ENCODE data around the gene DDAH1. TPM values are rescaled to one million over a fixed set of nuclear protein-coding genes. Genes with fewer than 3 reads are reported as not detected.

The DDAH1 gene
- total and polyA plus RNA-seq, 11 donors: 5.7 to 33.9 (median 16.1) TPM

GRCh38 chr1:85295006-85295431, 169.9 kb downstream of the DDAH1 start:
- TF ChIP-seq CTCF (IDR thresholded peaks at IDR 0.05) (no peak), POLR2A (IDR thresholded peaks at IDR 0.05) (no peak)
- DNase-seq (no peak), ATAC-seq (no peak)
- Histone ChIP-seq H3K27ac (no peak overlapping the region), H3K36me3 (no peaks in the 10 kb centered on the region), H3K4me3 (no peak overlapping the region), H3K27me3 (no peaks in the 10 kb centered on the region), H3K4me1 (peaks cover 0 to 28% (median 11%) of the 10 kb centered on the region in 12 donors), H3K9me3 (no peaks in the 10 kb centered on the region)
- WGBS, 4 donors: 41 to 54% (median 43%) methylated on average over 3 of the region's 3 CpGs
- intact Hi-C loops (cut with DNase I): loop anchor here in 1 of 10 donors (5.0 kb wide), 1 partner anchor 282 kb away; no protein-coding TSS in a partner anchor

- ATAC-seq (no peak), DNase-seq (no peak)
- Histone ChIP-seq H3K9me3 (no peaks in the 10 kb centered on the region), H3K27me3 (no peaks in the 10 kb centered on the region), H3K27ac (no peak overlapping the region), H3K4me1 (peaks cover 0 to 9% (median 0%) of the 10 kb centered on the region in 12 donors), H3K36me3 (no peaks in the 10 kb centered on the region), H3K4me3 (no peak overlapping the region)
- WGBS, 4 donors: 95 to 100% (median 99%) methylated on average over 2 of the region's 2 CpGs
- intact Hi-C loops (cut with DNase I): no loop called here
- no peak for TF ChIP-seq POLR2A (IDR thresholded peaks at IDR 0.05)
- no peak for TF ChIP-seq CTCF (IDR thresholded peaks at IDR 0.05)
Measured at GRCh38 chr1:85290826-85291225, 174.1 kb downstream of the DDAH1 start.

GRCh38 chr1:85289848-85290335, 175.1 kb downstream of the DDAH1 start:
- ATAC-seq: peak in 2 of 4 donors; percentile 70 to 79

More at GRCh38 chr1:85289848-85290335, 175.1 kb downstream of the DDAH1 start:
- no peaks in the 10 kb centered on the region for H3K9me3 ChIP-seq
- TF ChIP-seq POLR2A (IDR thresholded peaks at IDR 0.05) (no peak), CTCF (IDR thresholded peaks at IDR 0.05) (no peak)
- peak overlapping the region in 1 of 12 donors; percentile 18 for H3K27ac ChIP-seq
- 68 to 79% (median 71%) methylated on average over 4 of the region's 4 CpGs for WGBS, 4 donors
- intact Hi-C loops (cut with DNase I): no loop called here
- H3K4me1 ChIP-seq: peaks cover 0 to 9% (median 0%) of the 10 kb centered on the region in 12 donors
- no peaks in the 10 kb centered on the region for H3K27me3 ChIP-seq
- no peak for DNase-seq
- H3K36me3 ChIP-seq: no peaks in the 10 kb centered on the region
- H3K4me3 ChIP-seq: no peak overlapping the region

All from heart left ventricle (tissue), 16 donors.